Activated CD4-positive, alpha-beta T cell treated with anti-CD3 and anti-CD28 coated beads for 36 hours (primary cell): ENCODE measurements around the gene PLXDC2. TPM values are rescaled to one million over a fixed set of nuclear protein-coding genes. Genes with fewer than 3 reads are reported as not detected.

ENCODE experiments used
- ATAC-seq: fragments of 200-7000 bp; cut with Tn5 transposase; one replicate; pipeline ENCODE4 v1.10.0; 2021; ENCODE audit warnings: mild to moderate bottlenecking, moderate library complexity
- CTCF ChIA-PET: fragments of 350-600 bp; sonication (Branson Sonifier 250); formaldehyde crosslinking; loops from one replicate; lab custom pipeline; 2021; ENCODE audit warnings: antibody characterized with exemption; lab: Charles Lee
- POLR2A ChIA-PET: fragments of 350-600 bp; sonication (Branson Sonifier 250); formaldehyde crosslinking; loops from one replicate; lab custom pipeline; 2021; ENCODE audit warnings: antibody characterized with exemption, inconsistent platforms; lab: Charles Lee
- DNase-seq: peaks from one replicate; pipeline ENCODE4 v3.0.0-alpha.2; 2020
- H3K27ac Mint-ChIP-seq: one replicate; pipeline ENCODE4 v1.8.0; 2021; ENCODE audit warnings: mixed read lengths
- H3K27me3 Mint-ChIP-seq: one replicate; pipeline ENCODE4 v1.8.0; 2021; ENCODE audit warnings: mixed read lengths
- H3K36me3 Mint-ChIP-seq: one replicate; pipeline ENCODE4 v1.8.0; 2021; ENCODE audit warnings: low read depth, mixed read lengths
- H3K4me1 Mint-ChIP-seq: one replicate; pipeline ENCODE4 v1.8.0; 2021; ENCODE audit warnings: mixed read lengths
- H3K4me3 Mint-ChIP-seq: one replicate; pipeline ENCODE4 v1.8.0; 2021; ENCODE audit warnings: mild to moderate bottlenecking, moderate library complexity, mixed read lengths
- H3K9me3 Mint-ChIP-seq: one replicate; pipeline ENCODE4 v1.8.0; 2021; ENCODE audit warnings: low read depth, mixed read lengths
- intact Hi-C, 2 experiments: fragments of 100-400 bp; cut with DNase I in 1 of 2; cut with micrococcal nuclease in 1 of 2; formaldehyde crosslinking; loops; one replicate each; pipeline versions ENCODE4 v1.14.2 to v1.15.1; 2022 to 2024; cut with DNase I, micrococcal nuclease
- total RNA-seq, 2 experiments: library from RNA; stranded (reverse); gene quantifications; one replicate each; pipeline ENCODE4 v1.2.3, GENCODE V29; 2021

PLXDC2 gene
- total RNA-seq, 2 experiments from 2014 or later = not detected

DNA sequence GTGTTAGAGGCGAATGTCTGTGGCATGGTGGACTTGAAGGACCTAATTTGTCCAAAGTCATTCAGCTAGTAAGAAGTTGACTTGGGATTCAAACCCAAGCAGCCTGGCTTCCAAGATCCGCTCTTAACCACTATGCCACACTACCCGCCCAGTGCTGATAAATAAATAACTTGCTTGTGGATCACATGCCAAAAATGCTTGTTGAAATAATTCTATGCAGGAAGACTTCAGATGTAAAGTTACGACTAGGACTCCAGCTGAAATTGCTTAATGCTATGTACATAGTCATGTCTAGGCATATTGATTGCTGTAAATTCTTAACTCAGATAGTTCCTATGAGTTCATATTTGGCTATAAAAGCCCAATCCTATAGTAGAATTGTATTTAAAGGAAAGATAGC, 76.0 kb downstream of the PLXDC2 start:
- ChIA-PET CTCF (interaction anchor here (0.8 kb wide), 1 partner anchor 16 kb away, joined by 3 read pairs; no protein-coding TSS in a partner anchor), POLR2A (no interaction called here)
- intact Hi-C loops = no loop called here
- Mint-ChIP-seq H3K4me1 (no peaks in the 10 kb centered on the region), H3K9me3 (no peaks in the 10 kb centered on the region), H3K27me3 (no peaks in the 10 kb centered on the region), H3K36me3 (no peaks in the 10 kb centered on the region), H3K4me3 (no peak overlapping the region), H3K27ac (no peak overlapping the region)
- DNase-seq = no peak
- ATAC-seq = no peak

DNA sequence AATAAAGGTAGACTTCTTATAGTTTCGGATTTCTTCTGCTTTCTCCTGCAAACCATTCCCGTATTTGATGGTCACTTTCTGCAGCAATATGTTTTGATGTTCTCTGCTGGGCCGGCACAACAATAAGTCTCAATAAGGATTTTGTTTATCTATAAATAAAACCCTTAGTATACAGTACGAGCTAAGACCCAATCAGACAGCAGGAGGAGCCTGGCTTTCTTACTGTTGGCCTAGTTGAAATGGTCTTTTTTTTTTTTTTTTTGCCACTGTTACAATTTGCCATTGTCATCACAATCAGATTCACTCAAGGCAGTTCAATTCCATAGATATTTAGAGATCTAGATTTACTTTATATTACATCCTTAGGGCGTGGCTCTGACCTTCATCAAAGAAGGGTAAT, 76.4 kb downstream of the PLXDC2 start:
- DNase-seq = no peak
- Mint-ChIP-seq H3K4me3 (no peak overlapping the region), H3K27me3 (no peaks in the 10 kb centered on the region), H3K9me3 (no peaks in the 10 kb centered on the region), H3K4me1 (no peaks in the 10 kb centered on the region), H3K27ac (no peak overlapping the region), H3K36me3 (no peaks in the 10 kb centered on the region)
- ChIA-PET CTCF (no interaction called here), POLR2A (no interaction called here)
- no peak for ATAC-seq
- intact Hi-C loops = no loop called here

DNA sequence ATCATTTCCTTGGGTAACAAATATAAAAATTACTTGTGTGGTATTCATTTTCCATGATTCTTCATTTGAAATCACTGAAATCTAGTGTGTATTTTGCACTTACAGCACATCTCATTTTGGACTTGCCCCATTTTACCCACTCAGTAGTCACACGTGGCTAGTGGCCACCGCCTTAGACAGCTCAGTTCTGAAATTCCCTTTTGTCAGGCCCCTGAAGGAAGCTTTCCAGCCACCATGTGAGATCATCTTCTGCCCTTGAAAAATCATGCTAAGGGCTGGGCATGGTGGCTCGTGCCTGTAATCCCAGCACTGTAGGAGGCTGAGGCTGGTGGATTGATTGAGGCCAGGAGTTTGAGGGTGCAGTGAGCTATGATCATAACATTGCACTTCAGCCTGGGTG, 79.3 kb downstream of the PLXDC2 start:
- Mint-ChIP-seq H3K27ac (no peak overlapping the region), H3K4me3 (no peak overlapping the region), H3K4me1 (no peaks in the 10 kb centered on the region), H3K9me3 (no peaks in the 10 kb centered on the region), H3K36me3 (no peaks in the 10 kb centered on the region), H3K27me3 (no peaks in the 10 kb centered on the region)
- ATAC-seq (no peak), DNase-seq (no peak)
- intact Hi-C loops = no loop called here
- ChIA-PET POLR2A (no interaction called here), CTCF (no interaction called here)

DNA sequence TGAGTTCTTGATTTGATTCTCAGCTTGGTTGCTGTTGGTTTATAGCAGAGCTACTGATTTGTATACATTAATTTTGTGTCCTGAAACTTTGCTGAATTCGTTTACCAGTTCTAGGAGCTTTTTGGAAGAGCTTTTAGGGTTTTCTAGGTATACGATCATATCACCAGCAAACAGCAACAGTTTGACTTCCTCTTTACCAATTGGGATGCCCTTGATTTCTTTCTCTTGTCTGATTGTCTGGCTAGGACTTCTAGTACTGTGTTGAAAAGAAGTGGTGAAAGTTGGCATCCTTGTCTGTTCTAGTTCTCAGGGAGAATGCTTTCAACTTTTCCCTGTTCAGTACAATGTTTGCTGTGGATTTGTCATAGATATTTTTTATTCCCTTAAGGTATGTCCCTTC, 86.2 kb downstream of the PLXDC2 start:
- H3K4me1 Mint-ChIP-seq = no peaks in the 10 kb centered on the region
- ChIA-PET POLR2A (no interaction called here), CTCF (no interaction called here)
- DNase-seq = no peak
- no peaks in the 10 kb centered on the region for H3K36me3 Mint-ChIP-seq
- H3K27me3 Mint-ChIP-seq = no peaks in the 10 kb centered on the region
- H3K27ac Mint-ChIP-seq = no peak overlapping the region
- no peak for ATAC-seq
- H3K4me3 Mint-ChIP-seq = no peak overlapping the region
- peaks cover 6% of the 10 kb centered on the region for H3K9me3 Mint-ChIP-seq
- intact Hi-C loops = no loop called here

DNA sequence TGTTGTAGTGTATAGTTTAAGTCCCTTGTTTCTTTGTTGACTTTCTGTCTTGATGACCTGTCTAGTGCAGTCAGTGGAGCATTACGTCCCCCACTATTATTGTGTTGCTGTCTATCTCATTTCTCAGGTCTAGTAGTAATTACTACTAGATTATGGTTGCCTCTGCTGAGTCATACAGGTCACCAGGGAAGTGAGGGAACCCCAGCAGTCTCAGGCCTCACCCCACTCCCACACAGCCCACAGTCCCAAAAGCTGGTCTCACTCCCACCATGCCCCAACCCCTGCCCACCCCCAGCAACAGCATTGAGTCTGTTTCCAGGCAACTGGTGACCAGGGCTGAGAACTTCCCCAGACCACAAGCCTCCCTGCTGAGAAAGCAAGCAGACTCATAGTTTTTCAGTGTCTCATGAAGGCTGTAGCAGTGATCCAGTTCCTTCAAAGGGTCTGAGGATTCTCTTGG, 88.0 kb downstream of the PLXDC2 start:
- DNase-seq = no peak
- no peak overlapping the region for H3K4me3 Mint-ChIP-seq
- POLR2A ChIA-PET = no interaction called here
- H3K36me3 Mint-ChIP-seq = no peaks in the 10 kb centered on the region
- no peak overlapping the region for H3K27ac Mint-ChIP-seq
- CTCF ChIA-PET = no interaction called here
- peaks cover 6% of the 10 kb centered on the region for H3K9me3 Mint-ChIP-seq
- no peak for ATAC-seq
- intact Hi-C loops = no loop called here
- no peaks in the 10 kb centered on the region for H3K4me1 Mint-ChIP-seq
- no peaks in the 10 kb centered on the region for H3K27me3 Mint-ChIP-seq

DNA sequence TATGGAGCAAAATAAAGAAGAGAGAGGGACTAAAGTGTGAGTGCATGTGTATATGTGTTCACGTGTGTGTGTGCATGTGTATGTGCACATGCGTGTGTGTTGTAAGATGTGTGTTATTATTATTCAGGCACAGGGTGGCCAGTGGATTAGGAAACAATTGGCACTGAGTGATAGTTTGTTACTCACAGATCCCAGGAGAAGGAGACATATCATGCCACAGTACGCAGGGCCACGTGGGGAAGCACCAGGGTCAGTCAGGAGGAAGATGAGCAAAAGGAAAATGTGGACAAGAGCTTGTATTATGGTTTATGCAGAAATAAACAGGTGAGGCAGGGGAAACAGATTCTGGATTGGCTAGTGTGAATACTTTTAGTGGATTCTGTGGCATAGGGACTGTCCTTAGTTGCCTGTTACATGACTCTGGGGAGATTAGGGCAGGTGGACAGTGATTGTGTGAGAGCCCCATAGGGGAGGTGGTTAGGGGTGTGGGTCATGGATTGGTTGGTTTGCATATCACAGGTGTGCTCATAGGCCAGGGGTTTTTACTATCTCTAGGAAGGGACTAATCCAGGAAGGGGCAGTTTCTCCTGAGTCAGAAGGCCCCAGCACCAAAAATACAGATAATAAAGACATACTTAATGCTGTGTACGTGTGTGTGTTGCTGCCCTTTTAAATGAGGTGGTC, 90.0 kb downstream of the PLXDC2 start:
- Mint-ChIP-seq H3K27ac (no peak overlapping the region), H3K27me3 (no peaks in the 10 kb centered on the region), H3K4me1 (no peaks in the 10 kb centered on the region), H3K36me3 (no peaks in the 10 kb centered on the region), H3K9me3 (peaks cover 8% of the 10 kb centered on the region), H3K4me3 (no peak overlapping the region)
- ChIA-PET CTCF (no interaction called here), POLR2A (no interaction called here)
- ATAC-seq (no peak), DNase-seq (no peak)
- intact Hi-C loops = no loop called here

DNA sequence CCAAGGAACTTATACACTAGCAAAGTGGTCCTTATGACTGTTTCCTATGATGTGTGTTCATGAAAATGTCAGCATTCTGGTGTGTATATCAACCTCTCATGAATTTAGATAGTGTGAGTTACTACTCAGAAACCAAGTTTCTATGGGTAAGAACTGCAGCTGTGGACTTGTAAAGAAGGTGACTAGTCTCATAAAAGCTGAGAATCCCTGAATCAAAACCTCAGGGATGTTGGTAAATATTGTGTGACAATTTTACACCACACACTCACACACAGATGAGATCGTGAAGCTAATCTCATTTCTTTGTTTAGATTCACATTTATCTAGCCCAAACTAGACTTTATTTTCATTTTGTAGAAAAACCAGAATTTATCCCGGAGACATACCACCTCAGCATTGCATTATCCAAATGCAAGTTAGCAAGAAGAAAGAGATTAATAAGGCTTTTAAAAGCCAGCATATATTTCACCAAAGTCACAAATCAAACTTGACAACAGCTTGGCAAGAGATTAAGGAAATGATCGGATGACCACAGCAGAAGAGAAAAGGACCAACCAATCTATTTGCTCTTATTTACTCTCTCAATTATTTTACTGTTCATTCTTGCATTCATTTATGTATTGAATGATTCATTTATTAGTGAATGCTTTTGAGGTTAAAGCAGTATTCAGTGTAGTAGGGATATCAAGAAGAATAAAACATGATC, 92.9 kb downstream of the PLXDC2 start:
- intact Hi-C loops = no loop called here
- ATAC-seq = no peak
- H3K27ac Mint-ChIP-seq = no peak overlapping the region
- CTCF ChIA-PET = no interaction called here
- H3K9me3 Mint-ChIP-seq = peaks cover 4% of the 10 kb centered on the region
- no peak overlapping the region for H3K4me3 Mint-ChIP-seq
- no peaks in the 10 kb centered on the region for H3K27me3 Mint-ChIP-seq
- H3K36me3 Mint-ChIP-seq = no peaks in the 10 kb centered on the region
- no peaks in the 10 kb centered on the region for H3K4me1 Mint-ChIP-seq
- POLR2A ChIA-PET = no interaction called here
- DNase-seq = no peak

DNA sequence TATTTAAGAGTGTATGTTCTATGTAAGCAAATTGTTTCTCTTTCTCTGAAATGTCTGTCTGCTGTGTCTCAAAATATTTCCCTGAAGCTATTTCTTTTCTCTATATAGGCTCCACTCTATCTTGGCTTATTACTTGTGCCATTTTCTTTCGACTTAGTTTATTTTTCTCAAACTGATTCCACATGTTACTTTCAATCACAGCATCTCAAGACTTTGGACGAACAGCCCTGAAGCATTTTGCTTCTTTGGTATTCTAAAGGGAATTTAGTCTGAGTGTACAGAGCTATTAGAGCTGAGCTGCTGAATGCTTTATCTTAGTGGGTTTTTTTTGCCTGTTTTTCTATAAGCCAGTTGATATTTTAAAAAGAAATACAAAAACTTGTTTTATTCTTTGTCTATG, 95.7 kb downstream of the PLXDC2 start:
- DNase-seq (no peak), ATAC-seq (no peak)
- H3K27ac Mint-ChIP-seq = no peak overlapping the region
- intact Hi-C loops = no loop called here
- POLR2A ChIA-PET = no interaction called here
- H3K27me3 Mint-ChIP-seq = no peaks in the 10 kb centered on the region
- H3K4me1 Mint-ChIP-seq = no peaks in the 10 kb centered on the region
- CTCF ChIA-PET = interaction anchor here (0.8 kb wide), 1 partner anchor 9 kb away, joined by 4 read pairs; no protein-coding TSS in a partner anchor
- peaks cover 7% of the 10 kb centered on the region for H3K9me3 Mint-ChIP-seq
- H3K36me3 Mint-ChIP-seq = no peaks in the 10 kb centered on the region
- no peak overlapping the region for H3K4me3 Mint-ChIP-seq

DNA sequence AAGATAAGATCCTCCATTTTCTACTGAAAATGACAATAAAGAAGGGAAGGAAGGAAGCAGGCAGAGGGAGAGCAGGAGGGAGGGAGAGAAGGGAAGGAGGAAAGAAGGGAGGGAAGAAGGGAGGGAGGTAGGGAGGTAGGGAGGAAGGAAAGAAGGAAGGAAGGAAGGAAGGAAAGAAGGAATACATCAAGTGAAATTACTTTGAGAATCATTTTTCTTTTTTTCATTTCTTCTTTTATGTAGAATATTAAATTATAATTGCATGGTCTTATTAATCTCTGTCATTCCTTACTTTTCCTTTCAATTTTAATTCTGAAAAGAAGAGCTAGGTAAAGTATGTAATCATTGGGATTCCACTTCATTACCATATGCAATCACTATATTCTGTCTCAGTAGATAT, 97.8 kb downstream of the PLXDC2 start:
- intact Hi-C loops = no loop called here
- POLR2A ChIA-PET = no interaction called here
- ATAC-seq = no peak

DNA sequence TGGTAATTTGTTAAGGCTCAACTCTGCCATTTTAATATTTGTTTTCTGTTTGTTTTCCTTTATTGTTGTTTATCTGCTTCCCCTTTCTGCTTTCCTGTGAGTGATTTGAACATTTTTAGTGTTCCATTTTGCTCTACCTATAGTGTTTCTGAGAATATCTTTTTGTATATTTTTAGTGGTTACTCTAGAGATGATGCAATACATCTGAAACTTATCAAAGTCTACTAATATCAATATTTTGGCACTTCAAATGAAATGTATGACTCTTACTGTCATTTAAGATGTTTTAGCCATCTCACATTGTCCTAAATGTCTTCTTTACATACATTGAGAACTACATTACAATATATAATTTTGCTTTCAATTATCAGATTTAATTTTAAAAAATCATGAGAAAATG, 98.9 kb downstream of the PLXDC2 start:
- Mint-ChIP-seq H3K27me3 (no peaks in the 10 kb centered on the region), H3K9me3 (peaks cover 7% of the 10 kb centered on the region), H3K36me3 (no peaks in the 10 kb centered on the region), H3K27ac (no peak overlapping the region), H3K4me3 (no peak overlapping the region), H3K4me1 (no peaks in the 10 kb centered on the region)
- POLR2A ChIA-PET = no interaction called here
- no peak for ATAC-seq
- no peak for DNase-seq
- intact Hi-C loops = no loop called here
- CTCF ChIA-PET = no interaction called here

More for the DNA sequence above, 97.8 kb downstream of the PLXDC2 start:
- Mint-ChIP-seq H3K4me1 (no peaks in the 10 kb centered on the region), H3K27ac (no peak overlapping the region), H3K4me3 (no peak overlapping the region), H3K36me3 (no peaks in the 10 kb centered on the region), H3K27me3 (no peaks in the 10 kb centered on the region), H3K9me3 (peaks cover 7% of the 10 kb centered on the region)
- DNase-seq = no peak
- CTCF ChIA-PET = no interaction called here

DNA sequence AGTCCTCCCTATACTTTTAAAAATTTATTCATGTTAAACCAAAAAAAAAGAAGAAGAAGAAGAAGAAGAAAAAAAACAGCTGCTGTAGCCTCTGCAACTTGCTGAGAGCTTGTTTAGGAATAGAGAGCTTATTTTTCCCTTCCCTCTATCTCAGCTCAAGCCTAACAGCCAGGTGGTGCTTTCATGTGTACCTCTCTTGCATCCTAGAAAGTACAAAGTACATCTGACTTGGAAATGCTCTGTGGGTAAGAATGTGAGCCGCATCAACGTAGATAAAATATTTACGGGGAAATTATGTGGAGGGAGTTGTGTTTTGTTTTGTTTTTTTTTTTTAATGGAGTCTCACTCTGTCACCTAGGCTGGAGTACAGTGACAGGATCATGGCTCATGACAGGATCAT, 99.6 kb downstream of the PLXDC2 start:
- intact Hi-C loops = no loop called here
- H3K36me3 Mint-ChIP-seq = no peaks in the 10 kb centered on the region
- H3K9me3 Mint-ChIP-seq = peaks cover 5% of the 10 kb centered on the region
- ATAC-seq (no peak), DNase-seq (no peak)
- no peaks in the 10 kb centered on the region for H3K4me1 Mint-ChIP-seq
- CTCF ChIA-PET = no interaction called here
- H3K27me3 Mint-ChIP-seq = no peaks in the 10 kb centered on the region
- POLR2A ChIA-PET = no interaction called here
- H3K4me3 Mint-ChIP-seq = no peak overlapping the region
- no peak overlapping the region for H3K27ac Mint-ChIP-seq
